GM21360 (cell line): ENCODE results near the gene CAV1.

ENCODE experiments used
- ATAC-seq: cut with Tn5 transposase; IDR thresholded peaks from one replicate; pipeline ENCODE4 v1.9.1; 2021; ENCODE audit warnings: mild to moderate bottlenecking, moderate library complexity; ENCODE audit not compliant: unreplicated experiment

The CAV1 gene

DNA sequence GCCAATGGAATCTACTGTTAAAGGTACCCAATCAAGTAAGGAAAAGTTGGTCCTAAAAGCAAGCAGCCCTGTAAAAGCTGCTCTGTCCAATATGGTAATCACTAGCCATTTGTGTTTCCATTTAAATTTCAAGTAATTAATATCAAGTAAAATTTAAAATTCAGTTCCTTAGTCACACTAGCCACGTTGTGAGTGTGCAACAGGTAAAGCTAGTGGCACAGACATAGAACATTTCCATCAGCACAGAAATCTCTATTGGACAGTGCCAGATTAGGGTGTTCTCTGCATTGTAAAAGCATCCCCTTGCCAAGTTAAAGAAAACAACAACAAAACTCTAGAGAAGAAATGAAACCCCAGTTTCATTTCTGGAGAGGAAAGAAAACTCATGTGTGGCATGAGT, 4.4 kb downstream of the CAV1 start:
- no peak for ATAC-seq

DNA sequence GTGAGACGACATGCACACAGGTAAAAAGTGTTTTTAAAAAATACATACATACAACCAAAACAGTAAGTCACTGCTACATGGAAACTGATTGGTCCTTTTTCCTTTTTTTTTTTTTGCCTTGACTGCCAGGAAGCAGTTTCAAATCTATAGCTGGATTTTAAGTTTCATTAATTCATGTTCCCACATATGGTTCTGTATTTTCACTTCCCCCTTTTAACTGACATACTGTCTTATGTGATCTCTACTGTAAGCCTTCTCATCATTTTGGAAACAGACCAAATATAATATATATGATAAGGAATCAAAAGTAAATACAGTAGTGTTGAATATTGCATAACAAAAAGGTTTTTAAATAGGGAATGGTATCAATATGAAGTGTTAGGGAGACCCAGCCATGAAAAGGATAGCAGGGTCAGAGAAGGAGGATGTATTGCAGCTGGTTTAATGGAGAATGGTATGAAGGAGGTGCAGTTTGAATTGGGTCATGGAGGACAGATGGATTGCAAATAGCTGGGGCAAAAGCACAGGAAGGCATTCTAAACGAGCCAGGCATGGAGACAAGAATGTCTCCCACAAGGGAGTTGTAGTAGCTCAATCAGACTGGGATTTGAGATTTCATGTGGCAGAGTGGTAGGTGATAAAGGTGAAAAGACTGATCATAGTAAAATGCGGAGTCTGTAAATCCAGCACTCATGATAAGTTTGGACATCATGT, 5.4 kb downstream of the CAV1 start:
- no peak for ATAC-seq

DNA sequence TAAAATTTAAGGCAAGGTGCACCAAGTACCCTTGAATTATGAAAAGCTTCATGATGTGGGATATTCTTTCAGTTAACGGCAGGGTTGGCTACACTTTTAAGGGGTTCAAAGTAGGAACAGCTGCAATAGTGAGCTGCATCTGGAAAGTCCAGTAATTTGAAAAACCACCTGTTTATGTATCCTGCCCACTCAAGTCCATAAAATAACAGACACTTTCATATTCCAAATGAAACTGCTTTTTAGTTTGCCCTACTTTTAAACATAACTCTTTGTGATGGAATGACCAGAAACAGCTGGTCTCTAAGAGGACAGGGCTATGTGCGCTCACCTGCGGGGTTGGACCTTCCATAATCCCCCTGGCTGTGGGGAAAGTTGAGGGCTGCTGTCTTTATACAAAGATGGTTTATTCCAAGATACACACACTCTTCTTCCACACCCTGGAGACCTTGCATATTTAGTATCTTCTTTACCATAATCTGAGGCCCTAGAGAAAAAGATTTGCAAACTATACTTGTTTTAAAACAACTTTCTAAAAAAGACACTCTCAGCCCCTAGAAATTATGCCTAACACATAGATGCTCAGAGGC, 7.4 kb downstream of the CAV1 start:
- ATAC-seq, result no peak

- no peak for ATAC-seq
These were observed 10.0 kb downstream of the CAV1 start for GRCh38 chr7:116534790-116535189.

DNA sequence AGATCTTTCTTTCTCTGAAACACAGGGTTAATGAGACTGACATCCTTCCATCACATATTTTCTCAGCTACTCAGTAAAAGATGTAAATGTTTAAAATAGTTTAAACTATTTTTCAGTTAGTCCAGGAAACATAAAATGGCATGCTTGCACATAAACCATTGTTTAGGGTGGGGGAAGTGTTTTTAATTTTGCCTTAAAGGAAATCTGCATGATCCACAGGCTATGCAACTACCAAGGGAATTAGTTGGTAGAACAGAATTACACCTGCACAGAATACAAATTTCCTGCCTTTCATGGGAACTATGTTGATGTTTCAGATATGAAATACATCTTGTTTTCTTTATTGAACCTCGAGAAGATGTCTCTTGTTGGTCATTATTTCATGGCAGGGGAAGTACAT, 10.6 kb downstream of the CAV1 start:
- no peak for ATAC-seq

DNA sequence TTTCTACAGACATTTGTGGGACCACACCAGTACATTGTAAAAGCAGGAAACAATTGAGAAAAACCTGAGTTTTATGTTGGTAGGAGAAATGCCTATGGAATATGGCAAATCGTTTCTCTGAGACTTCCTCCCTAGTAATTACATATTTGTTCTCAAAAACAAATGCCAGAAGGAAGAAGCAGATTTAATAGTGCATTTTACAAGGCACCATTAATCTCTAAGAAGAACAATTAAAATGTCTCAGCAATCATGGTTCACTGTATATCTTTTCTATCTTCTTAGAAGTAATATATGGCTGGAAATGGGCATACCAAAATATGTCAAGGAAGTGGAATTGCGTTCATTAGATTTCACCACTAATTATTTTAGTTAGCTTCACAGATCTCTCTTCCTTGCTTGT, 13.3 kb downstream of the CAV1 start:
- ATAC-seq, result no peak

DNA sequence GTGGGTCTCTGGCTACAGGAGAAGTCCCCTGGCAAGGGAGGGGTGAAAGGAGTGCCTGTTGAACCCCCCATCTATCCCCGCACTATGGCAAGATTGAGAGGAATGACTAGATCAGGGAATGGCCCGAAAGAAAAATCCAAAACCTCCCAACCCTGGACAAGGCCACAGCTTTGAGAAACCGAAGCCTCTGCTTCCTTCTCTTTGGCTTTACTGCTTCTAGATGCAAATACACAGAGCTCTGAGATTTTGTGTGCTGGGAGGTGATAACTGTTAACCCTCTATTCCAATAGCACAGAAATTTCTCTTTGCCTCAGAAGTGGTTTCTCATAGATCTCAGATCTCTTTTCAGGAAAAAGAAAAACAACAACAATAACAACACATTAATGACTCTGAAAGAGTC, 15.0 kb downstream of the CAV1 start:
- no peak for ATAC-seq

- no peak for ATAC-seq
These were observed 15.9 kb downstream of the CAV1 start for GRCh38 chr7:116540743-116541142.

DNA sequence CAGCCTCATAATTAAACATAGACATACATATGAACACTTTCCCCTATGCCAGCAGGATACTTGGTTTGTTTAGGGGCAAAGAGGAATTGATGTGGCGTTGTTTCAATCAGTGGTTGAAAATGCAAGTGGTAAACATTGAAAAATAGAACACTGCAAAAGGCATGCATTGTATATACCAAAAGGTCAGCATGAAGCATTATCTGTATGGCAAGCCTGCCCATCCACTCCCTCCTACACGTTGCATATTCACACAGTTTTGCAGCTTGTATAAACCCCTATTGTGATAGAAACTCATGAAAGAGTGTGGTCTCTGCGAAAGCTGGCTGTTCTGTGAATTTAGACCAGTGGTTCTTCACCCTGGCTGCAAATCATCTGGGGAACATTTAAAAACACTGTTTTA, 17.1 kb downstream of the CAV1 start:
- no peak for ATAC-seq

- ATAC-seq, result no peak
These were observed 17.8 kb downstream of the CAV1 start for GRCh38 chr7:116542618-116543017.

DNA sequence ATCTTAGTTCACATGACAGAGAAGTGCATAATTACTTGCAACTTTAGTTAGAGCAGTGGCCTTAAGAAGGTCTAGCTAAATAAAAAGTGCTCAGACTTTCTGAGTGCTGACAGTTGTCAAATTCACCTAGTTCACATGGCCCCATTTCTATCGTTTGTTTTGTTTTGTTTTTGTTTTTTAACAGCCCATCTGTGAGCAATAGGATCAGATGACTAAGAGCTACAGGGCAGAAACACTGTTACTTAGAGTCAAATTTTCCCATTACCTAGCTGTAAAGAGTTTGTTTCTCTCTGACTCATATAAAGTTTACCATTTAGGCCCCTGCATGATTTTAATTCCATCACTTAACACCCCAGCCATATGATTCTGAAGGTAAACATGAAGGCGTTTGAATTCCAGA, 18.8 kb downstream of the CAV1 start:
- no peak for ATAC-seq

- ATAC-seq, result no peak
These were observed 19.7 kb downstream of the CAV1 start for GRCh38 chr7:116544487-116544886.

GRCh38 chr7:116545411-116545993, 20.7 kb downstream of the CAV1 start:
- ATAC-seq, result no peak

DNA sequence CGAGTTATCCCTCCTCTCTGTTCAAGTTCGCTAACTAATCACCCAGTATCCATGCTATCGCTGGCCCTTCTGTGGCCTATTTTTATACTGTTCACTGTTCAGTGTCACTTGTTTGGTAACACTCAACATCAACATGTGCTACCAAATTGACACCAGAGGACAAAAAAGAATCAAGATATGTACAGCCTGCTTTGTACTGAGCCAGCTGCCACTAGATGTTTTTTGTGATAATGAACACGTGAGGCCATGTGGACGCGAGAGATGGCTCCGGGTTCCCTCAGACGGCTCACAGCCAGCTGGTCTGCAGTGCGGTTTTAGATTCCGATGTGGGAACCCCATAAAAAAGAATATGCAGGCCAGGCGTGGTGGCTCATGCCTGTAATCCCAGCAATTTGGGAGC, 21.2 kb downstream of the CAV1 start:
- no peak for ATAC-seq

DNA sequence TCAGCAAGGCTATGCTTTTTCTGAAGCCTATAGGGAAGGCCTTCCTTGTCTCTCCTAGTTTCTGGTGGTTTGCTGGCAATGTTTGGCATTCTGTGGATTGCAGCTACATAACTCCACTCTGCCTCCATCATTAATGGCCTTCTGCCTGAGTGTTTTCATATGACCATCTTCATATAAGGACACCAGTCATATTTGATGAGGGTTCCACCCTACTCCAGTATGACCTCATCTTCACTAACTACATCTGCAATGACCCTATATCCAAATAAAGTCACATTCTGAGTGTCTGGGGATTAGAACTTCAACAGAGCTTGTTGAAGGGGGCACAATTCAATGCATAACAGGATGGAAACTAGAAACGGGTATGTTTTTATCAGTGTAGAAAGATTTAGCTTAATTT, 22.1 kb downstream of the CAV1 start:
- no peak for ATAC-seq

DNA sequence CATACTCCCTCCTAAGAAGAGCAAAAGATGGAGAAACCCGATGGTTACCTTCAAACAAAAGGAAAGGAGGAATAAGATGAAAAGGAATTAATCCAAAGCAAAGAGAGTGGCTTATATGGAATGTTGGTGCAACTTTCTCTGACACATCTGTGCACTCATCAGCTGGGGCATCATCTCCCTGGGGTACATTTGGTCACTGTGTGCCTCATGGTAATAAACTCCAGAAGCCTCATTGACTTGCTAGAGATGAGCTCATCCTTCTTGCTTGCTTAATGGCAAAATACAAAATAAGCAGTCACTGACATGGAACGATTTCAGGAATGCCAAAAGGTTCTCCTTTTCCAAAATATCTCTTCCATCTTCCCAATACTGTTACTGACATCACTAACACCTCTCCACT, 22.5 kb downstream of the CAV1 start:
- no peak for ATAC-seq

DNA sequence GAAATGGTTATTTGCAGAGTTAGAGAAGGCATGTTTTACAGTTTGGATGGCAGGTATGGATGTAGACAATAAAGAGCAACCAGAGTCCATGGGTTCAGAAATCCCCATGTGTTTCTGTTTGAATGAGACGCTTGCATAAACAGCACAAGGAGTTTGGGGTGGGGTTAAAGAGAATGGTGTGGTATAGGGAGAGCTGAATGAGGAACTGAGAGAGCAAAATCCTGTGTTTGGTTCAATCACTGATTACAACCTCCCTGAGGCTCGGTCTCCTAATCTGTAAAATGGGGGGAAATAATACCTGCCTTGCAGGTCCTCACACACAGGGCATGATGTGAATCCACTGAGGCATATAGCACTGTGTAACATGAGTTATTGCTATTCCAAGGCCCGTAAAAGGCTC, 23.7 kb downstream of the CAV1 start:
- ATAC-seq, result peak; percentile 93

- no peak for ATAC-seq
These were observed 24.5 kb downstream of the CAV1 start for GRCh38 chr7:116549370-116549769.

DNA sequence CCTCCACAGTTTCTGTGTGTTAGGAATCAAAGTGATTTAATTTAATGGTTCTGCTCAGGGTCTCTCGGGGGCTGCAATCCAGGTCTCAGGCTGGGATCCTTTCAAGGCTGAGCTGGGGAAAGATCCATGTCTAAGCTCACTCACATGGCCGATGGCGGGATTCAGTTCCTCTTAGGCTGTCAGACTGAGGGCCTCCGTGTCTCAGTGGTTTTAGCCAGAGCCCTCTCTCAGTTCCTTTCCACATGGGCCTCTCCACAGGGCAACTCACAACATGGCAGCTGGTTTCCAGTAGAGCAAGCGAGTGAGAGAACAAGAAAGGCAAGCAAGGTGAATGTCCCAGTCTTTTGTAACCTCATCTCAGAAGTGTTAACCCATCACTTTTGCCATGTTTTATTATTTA, 26.9 kb downstream of the CAV1 start:
- ATAC-seq, result no peak

DNA sequence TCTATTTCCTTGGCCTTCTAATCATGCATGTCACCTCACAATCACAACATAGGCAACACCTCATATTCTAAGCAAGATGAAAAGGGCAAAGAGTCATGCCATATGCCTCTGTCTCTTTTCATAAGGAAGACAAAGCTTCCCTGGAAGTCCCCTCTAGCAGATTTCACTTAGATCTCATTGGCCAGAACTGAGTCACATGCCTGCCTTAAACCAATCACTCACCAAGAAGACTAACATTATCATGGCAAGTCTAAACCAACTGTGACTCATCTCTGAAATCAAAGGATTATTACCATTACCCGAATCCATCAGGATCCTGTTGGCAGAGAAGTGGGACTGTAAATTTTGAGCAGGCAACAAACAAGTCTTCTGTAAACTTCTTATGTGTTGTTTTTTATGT, 27.8 kb downstream of the CAV1 start:
- no peak for ATAC-seq

- no peak for ATAC-seq
These were observed 28.5 kb downstream of the CAV1 start for GRCh38 chr7:116553168-116553964.

DNA sequence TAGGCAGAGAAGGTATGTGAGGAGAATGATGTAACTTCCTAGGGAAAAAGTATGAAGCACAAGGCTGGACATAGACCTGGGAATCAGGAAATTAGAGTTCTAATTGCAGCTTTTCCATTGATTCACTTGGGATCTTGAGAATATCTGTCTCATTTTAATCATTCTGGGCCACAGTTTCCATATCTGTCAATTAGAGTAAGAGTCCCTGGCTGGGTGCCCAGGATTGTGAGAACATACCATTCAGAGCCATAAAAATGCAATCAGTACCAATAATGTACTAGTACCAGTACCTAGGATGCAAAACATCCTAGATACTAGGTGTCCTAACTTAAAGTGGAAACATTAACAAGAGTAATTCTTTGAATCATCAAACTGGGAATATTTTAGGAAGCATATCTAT, 29.6 kb downstream of the CAV1 start:
- ATAC-seq, result no peak
